Activated T-cell treated with anti-CD3 and anti-CD28 coated beads, Interleukin-2, amount 50 U/mL, for 24 hours (primary cell): Measurements from ENCODE around the gene HYAL2.

Experiments used
- DNase-seq: peaks from one replicate; pipeline ENCODE4 v3.0.0-alpha.2; 2020
- H3K27ac Mint-ChIP-seq: 2 replicates; pipeline ENCODE4 v1.8.0; 2020; ENCODE audit warnings: mild to moderate bottlenecking, mixed read lengths
- H3K27me3 Mint-ChIP-seq: 2 replicates; pipeline ENCODE4 v1.8.0; 2020; ENCODE audit warnings: mixed read lengths
- H3K36me3 Mint-ChIP-seq: 2 replicates; pipeline ENCODE4 v1.8.0; 2020; ENCODE audit warnings: low read depth, mixed read lengths
- H3K4me1 Mint-ChIP-seq: 2 replicates; pipeline ENCODE4 v1.8.0; 2020; ENCODE audit warnings: low read depth, mixed read lengths
- H3K4me3 Mint-ChIP-seq: 2 replicates; pipeline ENCODE4 v1.8.0; 2020; ENCODE audit warnings: mild to moderate bottlenecking, moderate library complexity, mixed read lengths
- H3K9me3 Mint-ChIP-seq: 2 replicates; pipeline ENCODE4 v1.8.0; 2020; ENCODE audit warnings: mixed read lengths

HYAL2 gene

DNA sequence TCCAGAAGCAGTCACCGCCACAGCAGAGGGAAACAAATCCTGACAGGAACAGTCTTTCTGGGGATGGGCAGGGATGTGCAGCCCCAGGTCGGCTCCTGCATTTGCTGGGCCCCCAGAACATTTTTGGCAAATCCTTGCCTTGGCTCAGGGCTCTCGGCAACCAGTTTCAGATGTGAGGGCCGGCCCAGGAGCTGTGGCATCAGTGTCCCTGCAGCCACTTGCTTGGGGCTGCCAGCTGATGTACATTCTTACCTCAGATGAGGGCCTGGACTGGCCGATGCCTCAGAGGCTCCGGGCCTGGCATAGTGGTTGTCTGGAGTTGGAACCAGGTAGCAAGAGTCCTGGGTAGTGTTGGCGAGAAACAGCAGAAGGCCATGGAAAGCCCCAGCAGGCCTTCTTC lies 32.3 kb upstream of the HYAL2 start:
- Mint-ChIP-seq H3K9me3 (no peaks in the 10 kb centered on the region), H3K4me3 (no peak overlapping the region), H3K27me3 (no peaks in the 10 kb centered on the region), H3K27ac (peak overlapping the region; percentile 95), H3K4me1 (peaks cover 71% of the 10 kb centered on the region), H3K36me3 (peaks cover 88% of the 10 kb centered on the region)
- no peak for DNase-seq

GRCh38 chr3:50354186-50354764 lies 31.7 kb upstream of the HYAL2 start:
- no peak for DNase-seq
- Mint-ChIP-seq H3K9me3 (no peaks in the 10 kb centered on the region), H3K4me1 (peaks cover 73% of the 10 kb centered on the region), H3K4me3 (no peak overlapping the region), H3K27me3 (no peaks in the 10 kb centered on the region), H3K27ac (peak overlapping the region; percentile 30), H3K36me3 (peaks cover 93% of the 10 kb centered on the region)

GRCh38 chr3:50353245-50354004 lies 30.9 kb upstream of the HYAL2 start:
- peaks cover 96% of the 10 kb centered on the region for H3K36me3 Mint-ChIP-seq
- no peak overlapping the region for H3K4me3 Mint-ChIP-seq
- no peaks in the 10 kb centered on the region for H3K9me3 Mint-ChIP-seq
- H3K27ac Mint-ChIP-seq = peak overlapping the region; percentile 51
- peaks cover 80% of the 10 kb centered on the region for H3K4me1 Mint-ChIP-seq
- no peak for DNase-seq
- H3K27me3 Mint-ChIP-seq = no peaks in the 10 kb centered on the region

- peaks cover 78% of the 10 kb centered on the region for H3K4me1 Mint-ChIP-seq
- no peak overlapping the region for H3K4me3 Mint-ChIP-seq
- no peaks in the 10 kb centered on the region for H3K9me3 Mint-ChIP-seq
- H3K27me3 Mint-ChIP-seq = no peaks in the 10 kb centered on the region
- peak overlapping the region; percentile 51 for H3K27ac Mint-ChIP-seq
- peaks cover 96% of the 10 kb centered on the region for H3K36me3 Mint-ChIP-seq
- no peak for DNase-seq
Measured at GRCh38 chr3:50352781-50353180, 30.2 kb upstream of the HYAL2 start.

DNA sequence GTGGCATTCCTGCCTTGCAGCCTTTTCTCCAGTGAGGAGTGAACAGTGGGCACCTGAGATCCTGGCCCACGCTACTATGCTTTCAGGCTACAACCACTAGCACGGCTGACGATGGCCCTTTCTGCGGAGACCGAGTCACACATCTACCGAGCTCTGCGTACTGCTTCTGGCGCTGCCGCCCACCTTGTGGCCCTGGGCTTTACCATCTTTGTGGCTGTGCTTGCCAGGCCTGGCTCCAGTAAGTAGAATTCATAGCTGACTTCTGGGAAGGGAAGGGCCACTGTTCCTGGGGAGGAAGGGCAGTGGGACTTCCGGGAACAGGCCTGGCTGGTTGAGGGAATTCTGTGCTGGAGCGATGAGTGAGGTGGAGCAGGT lies 28.8 kb upstream of the HYAL2 start:
- DNase-seq = no peak
- Mint-ChIP-seq H3K27ac (peak overlapping the region; percentile 100), H3K9me3 (no peaks in the 10 kb centered on the region), H3K4me3 (peak overlapping the region; percentile 98), H3K27me3 (no peaks in the 10 kb centered on the region), H3K36me3 (peaks cover 92% of the 10 kb centered on the region), H3K4me1 (peaks cover 73% of the 10 kb centered on the region)

DNA sequence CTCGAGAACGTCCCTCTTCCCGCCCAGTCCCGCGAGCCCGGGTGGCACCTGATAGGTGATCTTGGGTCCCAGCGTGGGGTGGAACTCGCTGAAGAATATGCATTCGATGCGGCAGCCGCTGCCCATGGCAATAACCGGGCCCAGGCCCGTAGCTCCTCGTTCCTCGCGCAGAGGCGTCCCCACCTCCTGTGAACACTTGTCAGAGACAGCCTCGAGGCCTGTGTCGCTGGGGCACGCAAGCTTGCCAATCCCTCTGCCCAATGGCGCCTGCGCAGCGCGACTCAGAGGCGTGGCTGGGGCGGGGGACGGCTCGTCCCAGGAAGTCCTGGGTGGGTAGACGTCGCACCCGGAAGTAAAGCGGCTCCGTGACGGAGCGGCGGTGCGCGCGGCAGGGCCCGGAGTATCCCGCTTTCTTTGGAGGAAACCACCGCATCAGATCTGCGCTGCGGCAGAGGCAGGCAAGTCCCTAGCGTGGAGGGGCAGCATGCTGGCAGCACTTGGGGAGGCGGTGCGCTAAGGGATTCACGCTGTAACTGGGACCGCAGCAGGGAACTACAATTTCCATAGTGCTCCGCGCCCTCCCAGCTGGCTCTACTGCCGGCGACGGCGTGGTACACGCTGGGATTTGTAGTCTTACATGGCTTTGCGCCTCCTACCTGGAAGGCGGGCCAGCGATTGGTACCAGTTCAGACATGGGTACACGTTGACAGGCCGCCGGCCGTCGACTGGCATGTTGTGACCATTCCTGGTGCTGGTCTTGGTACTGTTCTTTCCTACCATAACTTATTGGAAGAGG lies 28.2 kb upstream of the HYAL2 start, which contains the start of the genes CYB561D2 and NPRL2:
TSS of gene CYB561D2 (plus strand) at position 336 of the 796 bp plus-strand sequence. CDS start 572 bp downstream, outside the sequence.
TSS of gene NPRL2 (minus strand) at position 249 of the 796 bp plus-strand sequence. CDS start at position 126, 123 bp downstream.
- H3K27me3 Mint-ChIP-seq = no peaks in the 10 kb centered on the region
- H3K36me3 Mint-ChIP-seq = peaks cover 92% of the 10 kb centered on the region
- peaks cover 71% of the 10 kb centered on the region for H3K4me1 Mint-ChIP-seq
- peak within 1 kb of the TSS; percentile 98 for H3K4me3 Mint-ChIP-seq
- H3K9me3 Mint-ChIP-seq = no peaks in the 10 kb centered on the region
- H3K27ac Mint-ChIP-seq = peak within 1 kb of the TSS; percentile 100
- peak; percentile 100 for DNase-seq

- H3K4me1 Mint-ChIP-seq = peaks cover 70% of the 10 kb centered on the region
- H3K27ac Mint-ChIP-seq = peak overlapping the region; percentile 100
- H3K36me3 Mint-ChIP-seq = peaks cover 87% of the 10 kb centered on the region
- peak overlapping the region; percentile 98 for H3K4me3 Mint-ChIP-seq
- no peaks in the 10 kb centered on the region for H3K9me3 Mint-ChIP-seq
- no peaks in the 10 kb centered on the region for H3K27me3 Mint-ChIP-seq
- DNase-seq = no peak
Measured at GRCh38 chr3:50350213-50350526, 27.6 kb upstream of the HYAL2 start.

DNA sequence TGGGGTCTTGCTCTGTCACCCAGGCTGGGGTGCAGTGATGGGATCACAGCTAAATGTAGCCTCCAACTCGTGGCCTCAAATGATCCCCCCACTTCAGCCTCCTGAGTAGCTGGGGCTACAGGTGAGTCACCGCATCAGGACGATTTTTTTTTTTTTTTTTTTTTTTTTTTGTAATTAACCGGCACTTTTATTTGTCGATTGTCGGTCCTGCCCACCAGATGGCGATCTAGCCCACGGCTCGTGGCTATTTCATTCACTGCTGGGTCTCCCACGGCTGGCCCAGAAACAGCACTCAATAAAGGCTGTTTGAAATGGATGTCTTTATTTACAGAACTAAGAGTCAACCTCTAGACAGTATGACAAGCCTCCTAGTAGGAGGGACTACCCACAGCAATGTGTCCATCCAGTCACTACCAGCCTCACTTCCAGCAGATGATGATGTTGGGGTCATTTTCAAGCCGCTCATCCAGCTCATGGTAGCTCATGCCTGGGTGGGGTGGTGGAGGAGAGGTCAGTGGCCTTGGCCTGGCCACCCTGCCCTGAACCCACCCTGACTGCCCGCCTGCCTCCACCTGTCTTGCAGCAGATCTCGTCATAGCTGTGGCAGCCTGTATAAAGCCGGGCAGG lies 24.8 kb upstream of the HYAL2 start:
- Mint-ChIP-seq H3K36me3 (peaks cover 58% of the 10 kb centered on the region), H3K4me3 (no peak overlapping the region), H3K4me1 (peaks cover 58% of the 10 kb centered on the region), H3K27me3 (no peaks in the 10 kb centered on the region), H3K27ac (peak overlapping the region; percentile 82), H3K9me3 (no peaks in the 10 kb centered on the region)
- peak; percentile 78 for DNase-seq

- no peaks in the 10 kb centered on the region for H3K9me3 Mint-ChIP-seq
- peaks cover 45% of the 10 kb centered on the region for H3K36me3 Mint-ChIP-seq
- peak within 1 kb of the TSS; percentile 57 for H3K4me3 Mint-ChIP-seq
- no peaks in the 10 kb centered on the region for H3K27me3 Mint-ChIP-seq
- H3K27ac Mint-ChIP-seq = peak within 1 kb of the TSS; percentile 35
- H3K4me1 Mint-ChIP-seq = peaks cover 54% of the 10 kb centered on the region
- DNase-seq = peak; percentile 82
Measured at GRCh38 chr3:50345586-50346234, 23.2 kb upstream of the HYAL2 start, which contains the start of gene ZMYND10. Gene ZMYND10 (minus strand): TSS chr3:50345732. CDS start chr3:50345579, 153 bp downstream.

DNA sequence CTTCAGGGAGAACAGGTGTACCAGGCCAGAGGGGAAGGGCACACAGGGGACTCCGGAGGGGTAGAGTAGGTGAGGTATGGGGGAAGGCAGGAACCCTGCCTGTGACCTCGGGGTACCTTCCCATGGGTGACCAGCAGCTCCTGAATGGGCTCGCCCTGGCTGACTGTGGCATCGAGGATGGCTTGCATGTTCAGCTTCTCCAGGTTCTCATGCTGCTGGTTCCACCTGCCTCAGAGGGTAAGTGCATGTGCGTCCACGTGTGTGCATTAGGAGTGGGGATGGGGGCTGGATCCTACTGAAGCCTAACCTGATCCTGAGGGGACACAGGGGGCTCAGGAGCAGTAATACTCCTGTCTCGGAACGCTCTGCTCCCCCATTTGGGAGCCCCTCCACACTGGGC lies 22.5 kb upstream of the HYAL2 start:
- Mint-ChIP-seq H3K4me3 (no peak overlapping the region), H3K36me3 (peaks cover 42% of the 10 kb centered on the region), H3K4me1 (peaks cover 49% of the 10 kb centered on the region), H3K9me3 (no peaks in the 10 kb centered on the region), H3K27ac (no peak overlapping the region), H3K27me3 (no peaks in the 10 kb centered on the region)
- no peak for DNase-seq

DNA sequence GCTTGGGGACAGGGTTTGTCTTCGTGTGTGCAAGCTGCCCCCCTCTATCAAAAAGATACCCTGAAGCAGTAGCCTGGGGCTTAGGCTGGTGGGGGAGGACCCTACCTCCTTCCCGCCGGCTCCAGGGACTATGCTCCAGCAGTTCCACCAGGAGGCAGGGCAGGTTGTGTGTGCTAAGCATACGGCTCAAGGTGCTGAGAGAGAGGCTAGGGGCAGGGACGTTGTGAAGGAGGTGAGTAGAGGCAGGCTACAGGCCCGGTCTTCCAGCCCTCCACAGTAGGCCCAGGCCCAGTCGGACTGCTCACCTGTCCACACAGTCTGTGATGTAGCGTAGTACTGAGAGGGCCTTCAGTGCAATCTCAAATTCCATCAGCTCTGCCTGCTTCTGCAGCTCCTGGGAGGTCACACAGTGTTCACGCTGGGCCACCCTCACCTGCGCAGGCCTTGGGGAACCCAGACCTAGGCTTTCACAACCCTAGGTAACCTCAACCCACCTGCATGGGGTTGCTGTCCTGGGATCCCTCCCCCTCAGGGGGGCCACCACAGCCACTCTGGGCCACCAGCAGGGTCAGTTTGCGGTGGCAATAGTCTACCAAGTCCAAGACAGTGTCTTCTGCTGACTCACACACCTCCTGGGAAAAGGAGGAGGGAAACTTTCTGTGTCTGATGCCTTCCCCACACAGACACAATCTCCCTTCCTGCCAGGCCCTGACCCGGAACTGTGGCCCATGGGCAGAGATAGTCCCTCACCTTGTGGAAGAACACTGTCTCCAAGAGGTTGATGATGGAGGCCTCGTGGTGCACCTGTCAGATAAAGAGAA lies 20.5 kb upstream of the HYAL2 start:
- no peak for DNase-seq
- no peaks in the 10 kb centered on the region for H3K27me3 Mint-ChIP-seq
- H3K36me3 Mint-ChIP-seq = peaks cover 38% of the 10 kb centered on the region
- H3K27ac Mint-ChIP-seq = peak overlapping the region; percentile 26
- peaks cover 47% of the 10 kb centered on the region for H3K4me1 Mint-ChIP-seq
- no peak overlapping the region for H3K4me3 Mint-ChIP-seq
- H3K9me3 Mint-ChIP-seq = no peaks in the 10 kb centered on the region

DNA sequence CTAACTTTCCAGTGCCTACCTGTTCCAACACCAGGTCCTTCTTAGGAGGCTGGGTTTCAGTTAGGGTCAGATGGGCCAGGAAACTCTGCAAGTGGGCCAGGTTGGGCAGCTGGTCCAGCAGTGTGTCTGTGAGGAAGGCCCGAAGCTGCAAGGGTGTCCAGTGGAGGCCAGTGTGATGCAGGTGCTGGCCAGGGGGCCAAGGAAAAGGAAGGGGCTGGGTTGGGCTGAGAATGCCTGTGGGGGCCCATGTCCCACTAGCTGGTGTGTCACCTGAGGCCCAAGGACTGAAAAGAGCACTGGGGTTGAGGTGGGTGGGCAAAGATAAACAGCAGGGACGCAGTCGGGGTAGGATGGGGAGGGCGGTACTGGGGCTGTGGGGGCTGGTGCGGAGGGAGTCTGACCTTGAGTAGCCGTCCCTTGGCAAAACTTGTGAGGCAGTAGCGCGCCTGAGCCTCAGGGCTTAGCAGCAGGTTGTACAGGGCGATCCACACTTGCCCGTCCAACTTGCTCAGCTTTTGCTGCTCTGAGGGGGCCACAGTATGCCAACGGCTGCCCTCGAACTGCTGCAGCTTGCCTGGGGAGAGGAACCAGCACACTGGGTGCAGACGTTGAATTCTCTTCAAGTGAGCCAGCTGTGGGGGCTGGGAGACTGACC lies 19.6 kb upstream of the HYAL2 start:
- Mint-ChIP-seq H3K4me3 (peak overlapping the region; percentile 94), H3K36me3 (peaks cover 38% of the 10 kb centered on the region), H3K4me1 (peaks cover 39% of the 10 kb centered on the region), H3K9me3 (no peaks in the 10 kb centered on the region), H3K27ac (no peak overlapping the region), H3K27me3 (no peaks in the 10 kb centered on the region)
- DNase-seq = no peak

DNA sequence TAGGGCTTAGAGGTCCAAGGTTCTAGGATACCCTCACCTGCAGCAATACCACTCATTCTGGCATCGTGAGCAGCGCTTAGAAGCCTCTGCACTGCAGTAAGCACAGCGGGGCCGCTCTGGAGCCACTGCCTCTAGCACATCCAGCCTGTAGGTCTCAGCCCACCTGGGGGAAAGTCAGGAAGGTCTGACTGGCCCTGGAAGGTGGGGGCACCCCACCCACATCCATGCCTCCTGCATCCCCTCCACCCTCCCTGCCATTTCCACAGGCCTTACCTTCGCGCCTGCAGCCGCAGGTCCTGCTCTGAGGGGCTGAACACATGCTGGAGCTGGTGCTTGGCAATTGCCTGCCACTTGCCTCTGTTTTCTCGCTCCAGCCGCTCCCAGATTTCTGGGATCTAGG lies 19.0 kb upstream of the HYAL2 start:
- DNase-seq = no peak
- Mint-ChIP-seq H3K9me3 (no peaks in the 10 kb centered on the region), H3K27ac (peak overlapping the region; percentile 90), H3K4me1 (peaks cover 39% of the 10 kb centered on the region), H3K36me3 (peaks cover 41% of the 10 kb centered on the region), H3K4me3 (peak overlapping the region; percentile 94), H3K27me3 (no peaks in the 10 kb centered on the region)
